Adrenal gland (tissue), 12 donors: ENCODE data around the gene FAM161B. TPM values are rescaled to one million over a fixed set of nuclear protein-coding genes. Genes with fewer than 3 reads are reported as not detected.
"Not testable (repeated sequence)": the region's sequence is repeated elsewhere in the genome, so short reads cannot be mapped to it uniquely, and the experiment has no call there.

ENCODE experiments used
- DNase-seq, 7 donors: peaks; one replicate each; pipeline ENCODE4 v3.0.0-alpha.2; 2019 to 2020
- H3K27ac ChIP-seq, 5 donors: fragments of 200-600 bp; sonication (generic) in 4 of 5; 1 replicate in 3 of 5; 2 replicates in 2 of 5; pipeline versions ENCODE4 v1.5.1 to v1.8.0; 2016 to 2020; ENCODE audit warnings: mild to moderate bottlenecking in 1 of 5
- H3K27me3 ChIP-seq: fragments of 200-600 bp; 2 replicates; pipeline ENCODE4 v1.8.0; 2021
- H3K36me3 ChIP-seq, 2 donors: fragments of 200-600 bp; replicated peaks in 1 of 2; 1 replicate in 1 of 2; 2 replicates in 1 of 2; pipeline versions ENCODE4 v1.5.1 to v1.8.0; 2018 to 2022
- H3K4me1 ChIP-seq, 2 donors: fragments of 200-600 bp; replicated peaks in 1 of 2; 1 replicate in 1 of 2; 2 replicates in 1 of 2; pipeline versions ENCODE4 v1.5.1 to v1.8.0; 2018 to 2021
- H3K4me3 ChIP-seq, 4 donors: fragments of 200-600 bp; sonication (generic) in 3 of 4; one replicate each; pipeline ENCODE4 v1.5.1; 2016 to 2018
- H3K9me3 ChIP-seq, 3 donors: fragments of 200-600 bp; sonication (generic) in 1 of 3; replicated peaks in 1 of 3; 1 replicate in 2 of 3; 2 replicates in 1 of 3; pipeline versions ENCODE4 v1.5.1 to v1.8.0; 2016 to 2021
- CTCF ChIP-seq, 6 experiments: fragments of 450-650 bp in 4 of 6; fragments of 200-600 bp in 2 of 6; sonication (generic) in 1 of 6; IDR thresholded peaks; 1 replicate in 5 of 6; 2 replicates in 1 of 6; pipeline versions ENCODE4 v1.5.1 to v1.8.0; 2016 to 2021; ENCODE audit warnings: antibody characterized with exemption in 6 of 6, mild to moderate bottlenecking in 2 of 6, moderate library complexity in 1 of 6
- POLR2A ChIP-seq, 2 donors: fragments of 450-650 bp; IDR thresholded peaks; one replicate each; pipeline ENCODE4 v1.6.1; 2017; ENCODE audit warnings: antibody characterized with exemption in 2 of 2, mild to moderate bottlenecking in 2 of 2, moderate library complexity in 1 of 2
- WGBS, 4 donors: extraction: QIAGEN DNeasy Blood & Tissue Kit in 2 of 4; methylation state at CpG; one replicate each; pipeline versions ENCODE4 v1.1.5 to v1.1.7; 2013 to 2017; 5-methylcytosine and 5-hydroxymethylcytosine counted together
- intact Hi-C, 2 donors: fragments of 100-400 bp; cut with DNase I; formaldehyde crosslinking; loops; one replicate each; pipeline versions ENCODE4 v1.14.1 to v1.15.0; 2022 to 2023
- polyA plus RNA-seq, 3 donors: library from polyadenylated mRNA; stranded (reverse); fragments of 200-250 nt in 2 of 3; fragments of 350-450 nt in 1 of 3; fragmentation: Illumina TruSeq in 1 of 3; extraction: RNeasy Lipid Tissue Mini Kit (QIAGEN cat#74804) in 1 of 3; gene quantifications; one replicate each; pipeline ENCODE4 v1.2.3, GENCODE V29; 2013 to 2014
- total RNA-seq, 9 donors: library from RNA; depleted of rRNA in 4 of 9; stranded (reverse); fragments of >200 nt in 4 of 9; fragments of 120-200 nt in 1 of 9; fragmentation: NEBNext Ultra II Directional in 1 of 9; extraction: Animal tissue kit (Norgen Biotek cat#: 25700) in 1 of 9; gene quantifications; one replicate each; pipeline versions ENCODE4 v1.1.0 to v1.2.4, GENCODE V29; 2013 to 2023
- donor health status: healthy with polysubstance abuse.
- donor health status: Bipolar disorder and iron deficiency.
- donor health status: DM: yes; HTN: yes; CAD: no.
- donor health status: DM: no; HTN: no; CAD: no.
- donor health status: DM: no; HTN: no; CAD: no.
- donor health status: DM: yes; HTN: yes; CAD: no.

FAM161B gene
- total and polyA plus RNA-seq, 12 donors = 4.1 to 25.2 (median 11.6) TPM

- Histone ChIP-seq H3K9me3 (no peaks in the 10 kb centered on the region), H3K27ac (peak overlapping the region in 1 of 5 donors; percentile 4), H3K27me3 (no peaks in the 10 kb centered on the region), H3K36me3 (peaks cover 0 to 77% of the 10 kb centered on the region in 2 donors), H3K4me1 (peaks cover 0 to 7% of the 10 kb centered on the region in 2 donors), H3K4me3 (no peak overlapping the region)
- TF ChIP-seq POLR2A (IDR thresholded peaks at IDR 0.05) = no peak
- TF ChIP-seq CTCF (IDR thresholded peaks at IDR 0.05) = peak in 5 of 6 experiments; percentile 26 to 45 (median 40)
- intact Hi-C loops = no loop called here
- no peak for DNase-seq
- WGBS, 4 donors = 54 to 71% (median 66%) methylated on average over 2 of the region's 2 CpGs
Observed at GRCh38 chr14:73935666-73936065, 14.2 kb downstream of the FAM161B start.

GRCh38 chr14:73924337-73924736, 25.6 kb downstream of the FAM161B start:
- no peak for DNase-seq
- no peak for TF ChIP-seq POLR2A (IDR thresholded peaks at IDR 0.05)
- TF ChIP-seq CTCF (IDR thresholded peaks at IDR 0.05) = no peak
- intact Hi-C loops = no loop called here
- 80 to 87% (median 85%) methylated on average over 5 of the region's 5 CpGs for WGBS, 4 donors
- Histone ChIP-seq H3K36me3 (peaks cover 0 to 96% of the 10 kb centered on the region in 2 donors), H3K4me1 (no peaks in the 10 kb centered on the region), H3K4me3 (no peak overlapping the region), H3K27ac (no peak overlapping the region), H3K27me3 (no peaks in the 10 kb centered on the region), H3K9me3 (no peaks in the 10 kb centered on the region)

- 98 to 100% (median 100%) methylated on average over 2 of the region's 2 CpGs for WGBS, 4 donors
- DNase-seq = not testable (repeated sequence)
- H3K36me3 ChIP-seq = peaks cover 0 to 68% of the 10 kb centered on the region in 2 donors
Observed at GRCh38 chr14:73919457-73919856, 30.4 kb downstream of the FAM161B start.

GRCh38 chr14:73916324-73916723, 33.6 kb downstream of the FAM161B start:
- TF ChIP-seq CTCF (IDR thresholded peaks at IDR 0.05) = no peak
- WGBS, 4 donors = 64 to 81% (median 72%) methylated on average over 6 of the region's 6 CpGs

More at GRCh38 chr14:73919457-73919856, 30.4 kb downstream of the FAM161B start:
- H3K27me3 ChIP-seq, H3K27ac ChIP-seq, H3K4me1 ChIP-seq, H3K4me3 ChIP-seq, intact Hi-C loops, H3K9me3 ChIP-seq: not testable (repeated sequence)

GRCh38 chr14:73913256-73913655, 36.6 kb downstream of the FAM161B start:
- peak in 2 of 7 donors; percentile 31 to 40 for DNase-seq
- intact Hi-C loops = no loop called here
- TF ChIP-seq CTCF (IDR thresholded peaks at IDR 0.05) (no peak), POLR2A (IDR thresholded peaks at IDR 0.05) (no peak)
- Histone ChIP-seq H3K9me3 (no peaks in the 10 kb centered on the region), H3K27me3 (no peaks in the 10 kb centered on the region), H3K4me3 (no peak overlapping the region), H3K27ac (peak overlapping the region in 4 of 5 donors; percentile 3 to 62 (median 8)), H3K4me1 (peaks cover 11 to 50% of the 10 kb centered on the region in 2 donors), H3K36me3 (peaks cover 0 to 33% of the 10 kb centered on the region in 2 donors)
- 36 to 47% (median 40%) methylated on average over 3 of the region's 3 CpGs for WGBS, 4 donors

More at GRCh38 chr14:73916324-73916723, 33.6 kb downstream of the FAM161B start:
- Histone ChIP-seq H3K36me3 (peaks cover 0 to 39% of the 10 kb centered on the region in 2 donors), H3K27me3 (no peaks in the 10 kb centered on the region), H3K27ac (peak overlapping the region in 1 of 5 donors; percentile 21), H3K4me1 (peaks cover 0 to 24% of the 10 kb centered on the region in 2 donors), H3K9me3 (no peaks in the 10 kb centered on the region), H3K4me3 (no peak overlapping the region)
- intact Hi-C loops = no loop called here
- no peak for DNase-seq
